Neural progenitor cell (in vitro differentiated cells): ENCODE measurements around the gene ARHGEF39. TPM values are rescaled to one million over a fixed set of nuclear protein-coding genes. Genes with fewer than 3 reads are reported as not detected.
A peak's percentile ranks its signal among the peaks of the same experiment; 100 is the strongest.

Experiments used
- DNase-seq: peaks from one replicate; pipeline ENCODE4 v3.0.0-alpha.2; 2016; ENCODE audit warnings: low spot score
- H2AFZ ChIP-seq: fragments of 200-600 bp; sonication (generic); replicated peaks from 2 replicates; pipeline ENCODE4 v1.6.1; 2016; ENCODE audit warnings: antibody characterized with exemption
- H3F3A ChIP-seq: fragments of 200-600 bp; sonication (generic); 2 replicates; pipeline ENCODE4 v1.6.1; 2016; ENCODE audit warnings: antibody characterized with exemption, low read depth
- H3K27ac ChIP-seq: fragments of 200-600 bp; sonication (generic); 2 replicates; pipeline ENCODE4 v1.5.1; 2016; ENCODE audit warnings: mild to moderate bottlenecking
- H3K27me3 ChIP-seq: fragments of 200-600 bp; sonication (generic); 2 replicates; pipeline ENCODE4 v1.6.1; 2016; ENCODE audit warnings: mild to moderate bottlenecking, moderate library complexity
- H3K36me3 ChIP-seq: fragments of 200-600 bp; sonication (generic); 2 replicates; pipeline ENCODE4 v1.5.1; 2016
- H3K4me1 ChIP-seq: fragments of 200-600 bp; sonication (generic); 2 replicates; pipeline ENCODE4 v1.6.1; 2016; ENCODE audit warnings: mixed run types
- H3K4me2 ChIP-seq: fragments of 200-600 bp; sonication (generic); 2 replicates; pipeline ENCODE4 v1.6.1; 2016
- H3K4me3 ChIP-seq: fragments of 200-600 bp; sonication (generic); 2 replicates; pipeline ENCODE4 v1.5.1; 2016
- H3K79me2 ChIP-seq: fragments of 200-600 bp; sonication (generic); 2 replicates; pipeline ENCODE4 v1.6.1; 2016; ENCODE audit warnings: low read depth
- H3K9ac ChIP-seq: fragments of 200-600 bp; sonication (generic); 2 replicates; pipeline ENCODE4 v1.6.1; 2016
- H3K9me3 ChIP-seq: fragments of 200-600 bp; sonication (generic); 2 replicates; pipeline ENCODE4 v1.5.1; 2016; ENCODE audit warnings: low read depth
- H4K20me1 ChIP-seq: fragments of 200-600 bp; sonication (generic); 2 replicates; pipeline ENCODE4 v1.6.1; 2016; ENCODE audit warnings: low read depth
- H3K27ac Mint-ChIP-seq: 3 replicates; pipeline ENCODE4 v1.8.0; 2021; ENCODE audit warnings: mixed read lengths
- H3K27me3 Mint-ChIP-seq: 2 replicates; pipeline ENCODE4 v1.8.0; 2022; ENCODE audit warnings: low read depth, mild to moderate bottlenecking, inconsistent platforms, moderate library complexity, mixed read lengths; ENCODE audit not compliant: insufficient read depth
- H3K36me3 Mint-ChIP-seq: 3 replicates; pipeline ENCODE4 v1.8.0; 2021; ENCODE audit warnings: mixed read lengths
- H3K4me1 Mint-ChIP-seq: 3 replicates; pipeline ENCODE4 v1.8.0; 2021; ENCODE audit warnings: mixed read lengths
- H3K4me3 Mint-ChIP-seq: 3 replicates; pipeline ENCODE4 v1.8.0; 2021; ENCODE audit warnings: mild to moderate bottlenecking, moderate library complexity, mixed read lengths
- H3K9me3 Mint-ChIP-seq: 3 replicates; pipeline ENCODE4 v1.8.0; 2020; ENCODE audit warnings: mixed read lengths
- CTCF ChIP-seq: fragments of 200-600 bp; sonication (generic); IDR thresholded peaks from 2 replicates; pipeline ENCODE4 v1.5.1; 2017; ENCODE audit warnings: antibody characterized with exemption, mild to moderate bottlenecking
- EZH2 ChIP-seq: fragments of 200-600 bp; sonication (generic); IDR thresholded peaks from 2 replicates; pipeline ENCODE4 v1.6.1; 2017; ENCODE audit warnings: antibody characterized with exemption, mild to moderate bottlenecking, moderate library complexity
- EZH2phosphoT487 ChIP-seq: fragments of 200-600 bp; sonication (generic); IDR thresholded peaks from 2 replicates; pipeline ENCODE4 v1.6.1; 2017; ENCODE audit warnings: antibody characterized with exemption
- total RNA-seq: library from RNA; depleted of rRNA; stranded (reverse); fragments of >200 nt; gene quantifications from 2 replicates; pipeline ENCODE4 v1.2.3, GENCODE V29; 2015; ENCODE audit warnings: low replicate concordance

The ARHGEF39 gene
- total RNA-seq, 1 donor from 2014 or later = 13.2 TPM

- H3K9me3 ChIP-seq = no peaks in the 10 kb centered on the region
- H3K27me3 ChIP-seq = peaks cover 12% of the 10 kb centered on the region
- H3K4me1 Mint-ChIP-seq = peaks cover 4% of the 10 kb centered on the region
- peaks cover 18% of the 10 kb centered on the region for H3K27me3 Mint-ChIP-seq
- peak overlapping the region; percentile 1 for H3K9ac ChIP-seq
- H3K4me3 Mint-ChIP-seq = peak overlapping the region; percentile 80
- H4K20me1 ChIP-seq = no peaks in the 10 kb centered on the region
- H3K4me2 ChIP-seq = peak overlapping the region; percentile 89
- H3F3A ChIP-seq = peaks cover 20% of the 10 kb centered on the region
- peak; percentile 45 for DNase-seq
- H3K27ac ChIP-seq = no peak overlapping the region
- H3K27ac Mint-ChIP-seq = no peak overlapping the region
- TF ChIP-seq CTCF (no peak), EZH2phosphoT487 (no peak), EZH2 (no peak)
- peaks cover 6% of the 10 kb centered on the region for H3K4me1 ChIP-seq
- no peaks in the 10 kb centered on the region for H3K79me2 ChIP-seq
- no peaks in the 10 kb centered on the region for H3K9me3 Mint-ChIP-seq
- H3K4me3 ChIP-seq = peak overlapping the region; percentile 61
- no peaks in the 10 kb centered on the region for H3K36me3 Mint-ChIP-seq
- H3K36me3 ChIP-seq = no peaks in the 10 kb centered on the region
- H2AFZ ChIP-seq = peak overlapping the region; percentile 97
Observed at GRCh38 chr9:35675204-35675603, 10.2 kb upstream of the ARHGEF39 start.

GRCh38 chr9:35674025-35674361, 9.0 kb upstream of the ARHGEF39 start:
- Histone ChIP-seq H3K9me3 (no peaks in the 10 kb centered on the region), H3K4me2 (no peak overlapping the region), H3K4me3 (no peak overlapping the region), H2AFZ (no peak overlapping the region), H3K36me3 (no peaks in the 10 kb centered on the region), H3K9ac (no peak overlapping the region), H3K79me2 (no peaks in the 10 kb centered on the region), H4K20me1 (no peaks in the 10 kb centered on the region), H3K4me1 (peaks cover 6% of the 10 kb centered on the region), H3K27me3 (peaks cover 12% of the 10 kb centered on the region), H3F3A (peaks cover 15% of the 10 kb centered on the region), H3K27ac (no peak overlapping the region)
- Mint-ChIP-seq H3K27ac (no peak overlapping the region), H3K36me3 (no peaks in the 10 kb centered on the region), H3K4me1 (peaks cover 4% of the 10 kb centered on the region), H3K9me3 (no peaks in the 10 kb centered on the region), H3K27me3 (peaks cover 18% of the 10 kb centered on the region), H3K4me3 (no peak overlapping the region)
- TF ChIP-seq CTCF (no peak), EZH2 (no peak), EZH2phosphoT487 (no peak)
- no peak for DNase-seq

- Histone ChIP-seq H3K4me3 (no peak within 1 kb of the TSS), H3K9me3 (no peaks in the 10 kb centered on the region), H2AFZ (no peak within 1 kb of the TSS), H3K79me2 (no peaks in the 10 kb centered on the region), H3K27me3 (peaks cover 12% of the 10 kb centered on the region), H3F3A (peaks cover 15% of the 10 kb centered on the region), H3K36me3 (no peaks in the 10 kb centered on the region), H4K20me1 (no peaks in the 10 kb centered on the region), H3K4me2 (no peak within 1 kb of the TSS), H3K9ac (no peak within 1 kb of the TSS), H3K27ac (no peak within 1 kb of the TSS), H3K4me1 (peaks cover 6% of the 10 kb centered on the region)
- no peak for DNase-seq
- Mint-ChIP-seq H3K27ac (no peak within 1 kb of the TSS), H3K4me1 (peaks cover 4% of the 10 kb centered on the region), H3K36me3 (no peaks in the 10 kb centered on the region), H3K4me3 (peak within 1 kb of the TSS; percentile 61), H3K9me3 (no peaks in the 10 kb centered on the region), H3K27me3 (peaks cover 18% of the 10 kb centered on the region)
- TF ChIP-seq EZH2phosphoT487 (no peak), EZH2 (no peak), CTCF (no peak)
Observed at GRCh38 chr9:35673132-35674024, 8.4 kb upstream of the ARHGEF39 start, which contains the start of gene CA9. Gene CA9, plus strand, starts transcription at chr9:35673928. Its CDS starts 32 bp downstream, at chr9:35673960.
